ENCODE measurements around the gene BGN. TPM values are rescaled to one million over a fixed set of nuclear protein-coding genes. Genes with fewer than 3 reads are reported as not detected.

BGN gene
- total RNA-seq, 4 donors from 2014 or later, result 1.1 to 50.7 (median 9.8) TPM

DNA sequence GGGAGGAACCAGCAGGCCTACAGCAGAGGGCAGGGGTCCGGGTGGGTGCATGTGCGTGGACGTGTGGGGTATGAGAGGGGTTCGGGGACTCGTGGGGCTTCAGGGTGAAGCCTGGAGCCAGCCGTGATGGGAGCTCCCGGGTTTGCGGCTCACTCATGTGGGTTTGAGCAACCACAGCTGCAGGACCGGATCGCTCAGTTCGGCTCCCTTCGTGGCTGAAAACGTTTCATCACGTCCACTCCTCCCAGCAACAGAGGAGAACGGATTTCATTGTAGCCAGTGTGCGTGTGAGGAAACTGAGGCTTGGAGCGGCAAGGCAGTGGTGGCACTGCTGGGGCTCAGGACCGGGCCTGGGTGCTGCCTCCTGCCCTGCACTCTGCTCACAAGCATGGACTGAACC lies 10.6 kb downstream of the BGN start:
- TF ChIP-seq CTCF (IDR thresholded peaks at IDR 0.05 in 4 of 5, conservative IDR thresholded peaks at IDR 0.05 in 1 of 5) (no peak), POLR2A (IDR thresholded peaks at IDR 0.05) (no peak)
- ATAC-seq, result no peak
- no peaks in the 10 kb centered on the region for H3K27me3 ChIP-seq
- in situ Hi-C loops (cut with MboI; ENCODE audit: low sequenced_read_pairs in 4 of 4), result loop anchor here in 2 of 4 donors (25.0 kb wide), 1 partner anchor 543 kb away; no protein-coding TSS in a partner anchor
- H3K9me3 ChIP-seq, result no peaks in the 10 kb centered on the region
- no peak overlapping the region for H3K4me3 ChIP-seq
- DNase-seq, result no peak
- no peak overlapping the region for H3K27ac ChIP-seq
- intact Hi-C loops (cut with DNase I; ENCODE audit: low total_unique reads), result loop anchor here (5.0 kb wide), 1 partner anchor 563 kb away; no protein-coding TSS in a partner anchor
- no peaks in the 10 kb centered on the region for H3K4me1 ChIP-seq
- H3K36me3 ChIP-seq, result no peaks in the 10 kb centered on the region

DNA sequence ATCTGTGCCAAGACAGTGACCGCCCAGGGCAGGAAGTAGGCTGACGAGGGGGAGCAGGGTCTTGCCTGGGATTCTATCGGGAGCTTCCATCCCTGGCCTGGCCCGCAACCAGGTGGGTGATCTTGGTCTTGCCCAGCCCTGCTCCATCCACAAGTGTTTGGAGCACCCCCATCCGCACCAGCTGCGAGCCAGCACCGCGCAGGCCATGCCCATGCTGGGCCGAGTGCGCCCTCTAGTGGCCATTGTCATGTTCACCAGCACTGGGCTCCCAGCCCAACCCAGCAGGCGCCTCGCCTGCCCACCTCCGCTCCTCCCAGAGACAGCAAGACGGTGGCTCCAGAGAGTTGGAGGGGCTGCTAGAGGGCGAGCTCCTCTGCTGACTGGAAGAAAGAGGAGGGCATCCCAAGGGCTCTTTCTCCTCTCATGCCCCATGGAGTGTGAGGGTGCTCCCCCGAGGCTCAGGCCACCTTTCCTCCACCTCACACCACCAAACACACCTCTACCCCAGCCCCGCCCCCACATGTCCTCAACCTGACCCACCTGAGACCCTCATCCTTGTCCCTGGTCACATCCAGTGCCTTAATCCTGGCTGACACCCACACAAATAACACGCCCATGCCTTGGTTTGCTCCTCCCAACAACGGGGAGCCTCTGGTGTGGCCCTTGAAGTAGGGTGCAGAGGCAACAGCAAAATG lies 12.9 kb downstream of the BGN start:
- intact Hi-C loops (cut with DNase I; ENCODE audit: low total_unique reads), result loop anchor here (1.0 to 5.0 kb wide), 3 partner anchors 37 to 565 kb away; partner anchors contain the start of gene HAUS7
- ATAC-seq (peak; percentile 79 to 89), DNase-seq (peak; percentile 40 to 68)
- in situ Hi-C loops (cut with MboI; ENCODE audit: low sequenced_read_pairs in 4 of 4), result loop anchor here in 2 of 4 donors (25.0 kb wide), 1 partner anchor 545 kb away; no protein-coding TSS in a partner anchor
- TF ChIP-seq POLR2A (IDR thresholded peaks at IDR 0.05) (no peak), CTCF (IDR thresholded peaks at IDR 0.05 in 4 of 5, conservative IDR thresholded peaks at IDR 0.05 in 1 of 5) (peak; percentile 51 to 89 (median 82))
- Histone ChIP-seq H3K27ac (no peak overlapping the region), H3K27me3 (no peaks in the 10 kb centered on the region), H3K36me3 (no peaks in the 10 kb centered on the region), H3K9me3 (no peaks in the 10 kb centered on the region), H3K4me1 (no peaks in the 10 kb centered on the region), H3K4me3 (no peak overlapping the region)

DNA sequence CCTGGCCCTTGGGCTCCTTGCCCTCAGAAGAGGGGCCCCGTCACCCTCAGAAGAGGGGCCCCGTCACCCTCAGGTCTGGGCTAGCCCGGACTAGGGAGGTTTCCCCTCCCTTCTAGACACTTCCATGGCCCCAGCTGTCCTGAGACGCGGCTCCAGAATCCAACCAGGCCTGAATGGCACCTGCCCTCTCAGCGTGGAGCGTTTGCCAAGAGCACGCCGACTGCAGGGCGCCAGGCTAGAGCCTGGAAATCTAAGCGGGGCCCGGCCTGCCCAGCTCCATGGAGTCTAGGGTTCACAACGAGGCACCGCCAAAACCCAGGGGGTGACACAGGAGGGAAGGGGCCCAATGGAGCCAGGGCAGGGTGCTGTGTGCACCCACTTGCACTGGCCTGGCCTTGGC lies 14.8 kb downstream of the BGN start:
- Histone ChIP-seq H3K4me1 (no peaks in the 10 kb centered on the region), H3K36me3 (no peaks in the 10 kb centered on the region), H3K27me3 (no peaks in the 10 kb centered on the region), H3K9me3 (no peaks in the 10 kb centered on the region), H3K27ac (no peak overlapping the region), H3K4me3 (no peak overlapping the region)
- intact Hi-C loops (cut with DNase I; ENCODE audit: low total_unique reads) (loop anchor here (5.0 kb wide), 1 partner anchor 567 kb away; no protein-coding TSS in a partner anchor), in situ Hi-C loops (cut with MboI; ENCODE audit: low sequenced_read_pairs in 4 of 4) (loop anchor here in 2 of 4 donors (25.0 kb wide), 1 partner anchor 547 kb away; no protein-coding TSS in a partner anchor)
- TF ChIP-seq POLR2A (IDR thresholded peaks at IDR 0.05), result no peak
- no peak for TF ChIP-seq CTCF (IDR thresholded peaks at IDR 0.05 in 4 of 5, conservative IDR thresholded peaks at IDR 0.05 in 1 of 5)
- DNase-seq (no peak), ATAC-seq (no peak)

DNA sequence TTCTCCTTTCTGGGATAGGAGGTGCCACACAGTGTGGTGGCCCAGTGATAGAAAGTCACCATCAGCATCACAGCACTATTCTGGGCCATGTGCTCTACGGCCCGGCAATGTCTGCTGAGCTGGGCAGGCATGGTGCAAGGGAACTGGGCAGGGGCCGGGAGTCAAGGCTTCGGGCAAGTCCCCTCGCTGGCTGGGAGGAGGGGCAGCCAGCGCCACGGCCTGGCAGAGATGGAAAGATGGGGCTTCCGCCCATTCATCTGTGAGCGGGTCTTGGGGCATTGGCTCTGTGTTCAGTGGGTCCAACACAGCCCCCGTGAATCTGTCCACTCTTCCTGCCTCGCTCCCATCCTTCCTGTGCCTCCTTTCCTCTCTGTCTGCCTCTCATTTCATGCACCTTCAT lies 15.6 kb downstream of the BGN start:
- DNase-seq (no peak), ATAC-seq (no peak)
- H3K4me1 ChIP-seq, result no peaks in the 10 kb centered on the region
- in situ Hi-C loops (cut with MboI; ENCODE audit: low sequenced_read_pairs in 4 of 4), result loop anchor here in 2 of 4 donors (25.0 kb wide), 1 partner anchor 548 kb away; no protein-coding TSS in a partner anchor
- H3K27me3 ChIP-seq, result no peaks in the 10 kb centered on the region
- no peaks in the 10 kb centered on the region for H3K36me3 ChIP-seq
- H3K27ac ChIP-seq, result no peak overlapping the region
- H3K4me3 ChIP-seq, result no peak overlapping the region
- no peaks in the 10 kb centered on the region for H3K9me3 ChIP-seq
- no peak for TF ChIP-seq CTCF (IDR thresholded peaks at IDR 0.05 in 4 of 5, conservative IDR thresholded peaks at IDR 0.05 in 1 of 5)
- no peak for TF ChIP-seq POLR2A (IDR thresholded peaks at IDR 0.05)
- intact Hi-C loops (cut with DNase I; ENCODE audit: low total_unique reads), result no loop called here

Data from gastrocnemius medialis (tissue), 4 donors.